ENCODE results near the gene ABCA9. TPM values are rescaled to one million over a fixed set of nuclear protein-coding genes. Genes with fewer than 3 reads are reported as not detected.
A peak's percentile ranks its signal among the peaks of the same experiment; 100 is the strongest.

The ABCA9 gene
- total and polyA plus RNA-seq, 9 of the 15 experiments (the other 6 are each of a cell fraction or from before 2014, with no cell fraction given): 0.04 TPM; not detected in 8

DNA sequence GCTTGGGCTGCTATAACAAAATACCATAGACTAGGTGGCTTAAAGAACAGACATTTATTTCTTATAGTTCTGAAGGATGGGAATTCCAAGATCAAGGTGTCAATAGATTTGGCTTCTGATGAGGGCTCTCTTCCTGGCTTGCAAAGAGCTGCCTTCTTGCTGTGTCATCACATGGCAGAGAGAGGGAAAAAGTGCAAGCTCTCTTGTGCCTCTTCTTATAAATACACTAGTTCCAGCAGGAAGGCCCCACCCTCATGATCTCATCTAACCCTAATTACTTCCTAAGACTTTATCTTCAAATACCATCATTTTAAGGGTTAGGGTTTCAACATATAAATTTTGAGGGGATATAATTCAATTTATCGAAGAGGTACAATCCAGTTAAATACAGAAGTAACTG is 30.6 kb downstream of the ABCA9 start (continued):
- TF ChIP-seq ZNF282 (CRISPR knock-in tag; IDR thresholded peaks at IDR 0.05): no peak
- no peak for TF ChIP-seq SAP30 (IDR thresholded peaks at IDR 0.05; ENCODE audit: borderline replicate concordance, insufficient read depth, low read depth, low read length, poor library complexity, severe bottlenecking)
- TF ChIP-seq, protein P1, sequence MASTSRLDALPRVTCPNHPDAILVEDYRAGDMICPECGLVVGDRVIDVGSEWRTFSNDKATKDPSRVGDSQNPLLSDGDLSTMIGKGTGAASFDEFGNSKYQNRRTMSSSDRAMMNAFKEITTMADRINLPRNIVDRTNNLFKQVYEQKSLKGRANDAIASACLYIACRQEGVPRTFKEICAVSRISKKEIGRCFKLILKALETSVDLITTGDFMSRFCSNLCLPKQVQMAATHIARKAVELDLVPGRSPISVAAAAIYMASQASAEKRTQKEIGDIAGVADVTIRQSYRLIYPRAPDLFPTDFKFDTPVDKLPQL (IDR thresholded peaks at IDR 0.05; ENCODE audit: extremely low read depth, insufficient read length): no peak
- no peak for TF ChIP-seq KDM1A (IDR thresholded peaks at IDR 0.05)
- TF ChIP-seq, protein P2, sequence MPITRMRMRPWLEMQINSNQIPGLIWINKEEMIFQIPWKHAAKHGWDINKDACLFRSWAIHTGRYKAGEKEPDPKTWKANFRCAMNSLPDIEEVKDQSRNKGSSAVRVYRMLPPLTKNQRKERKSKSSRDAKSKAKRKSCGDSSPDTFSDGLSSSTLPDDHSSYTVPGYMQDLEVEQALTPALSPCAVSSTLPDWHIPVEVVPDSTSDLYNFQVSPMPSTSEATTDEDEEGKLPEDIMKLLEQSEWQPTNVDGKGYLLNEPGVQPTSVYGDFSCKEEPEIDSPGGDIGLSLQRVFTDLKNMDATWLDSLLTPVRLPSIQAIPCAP (CRISPR knock-in tag; IDR thresholded peaks at IDR 0.05; ENCODE audit: borderline replicate concordance): no peak
- TF ChIP-seq, protein P3, sequence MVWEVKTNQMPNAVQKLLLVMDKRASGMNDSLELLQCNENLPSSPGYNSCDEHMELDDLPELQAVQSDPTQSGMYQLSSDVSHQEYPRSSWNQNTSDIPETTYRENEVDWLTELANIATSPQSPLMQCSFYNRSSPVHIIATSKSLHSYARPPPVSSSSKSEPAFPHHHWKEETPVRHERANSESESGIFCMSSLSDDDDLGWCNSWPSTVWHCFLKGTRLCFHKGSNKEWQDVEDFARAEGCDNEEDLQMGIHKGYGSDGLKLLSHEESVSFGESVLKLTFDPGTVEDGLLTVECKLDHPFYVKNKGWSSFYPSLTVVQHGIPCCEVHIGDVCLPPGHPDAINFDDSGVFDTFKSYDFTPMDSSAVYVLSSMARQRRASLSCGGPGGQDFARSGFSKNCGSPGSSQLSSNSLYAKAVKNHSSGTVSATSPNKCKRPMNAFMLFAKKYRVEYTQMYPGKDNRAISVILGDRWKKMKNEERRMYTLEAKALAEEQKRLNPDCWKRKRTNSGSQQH (CRISPR knock-in tag; IDR thresholded peaks at IDR 0.05): no peak
- no peak for TF ChIP-seq BHLHE40 (IDR thresholded peaks at IDR 0.05; ENCODE audit: low read length)
- TF ChIP-seq, protein P4, sequence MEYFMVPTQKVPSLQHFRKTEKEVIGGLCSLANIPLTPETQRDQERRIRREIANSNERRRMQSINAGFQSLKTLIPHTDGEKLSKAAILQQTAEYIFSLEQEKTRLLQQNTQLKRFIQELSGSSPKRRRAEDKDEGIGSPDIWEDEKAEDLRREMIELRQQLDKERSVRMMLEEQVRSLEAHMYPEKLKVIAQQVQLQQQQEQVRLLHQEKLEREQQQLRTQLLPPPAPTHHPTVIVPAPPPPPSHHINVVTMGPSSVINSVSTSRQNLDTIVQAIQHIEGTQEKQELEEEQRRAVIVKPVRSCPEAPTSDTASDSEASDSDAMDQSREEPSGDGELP (CRISPR knock-in tag; IDR thresholded peaks at IDR 0.05; ENCODE audit: borderline replicate concordance): no peak
- peak; percentile 79 for TF ChIP-seq NFE2 (IDR thresholded peaks at IDR 0.05; ENCODE audit: low read depth)
- TF ChIP-seq, protein P5, sequence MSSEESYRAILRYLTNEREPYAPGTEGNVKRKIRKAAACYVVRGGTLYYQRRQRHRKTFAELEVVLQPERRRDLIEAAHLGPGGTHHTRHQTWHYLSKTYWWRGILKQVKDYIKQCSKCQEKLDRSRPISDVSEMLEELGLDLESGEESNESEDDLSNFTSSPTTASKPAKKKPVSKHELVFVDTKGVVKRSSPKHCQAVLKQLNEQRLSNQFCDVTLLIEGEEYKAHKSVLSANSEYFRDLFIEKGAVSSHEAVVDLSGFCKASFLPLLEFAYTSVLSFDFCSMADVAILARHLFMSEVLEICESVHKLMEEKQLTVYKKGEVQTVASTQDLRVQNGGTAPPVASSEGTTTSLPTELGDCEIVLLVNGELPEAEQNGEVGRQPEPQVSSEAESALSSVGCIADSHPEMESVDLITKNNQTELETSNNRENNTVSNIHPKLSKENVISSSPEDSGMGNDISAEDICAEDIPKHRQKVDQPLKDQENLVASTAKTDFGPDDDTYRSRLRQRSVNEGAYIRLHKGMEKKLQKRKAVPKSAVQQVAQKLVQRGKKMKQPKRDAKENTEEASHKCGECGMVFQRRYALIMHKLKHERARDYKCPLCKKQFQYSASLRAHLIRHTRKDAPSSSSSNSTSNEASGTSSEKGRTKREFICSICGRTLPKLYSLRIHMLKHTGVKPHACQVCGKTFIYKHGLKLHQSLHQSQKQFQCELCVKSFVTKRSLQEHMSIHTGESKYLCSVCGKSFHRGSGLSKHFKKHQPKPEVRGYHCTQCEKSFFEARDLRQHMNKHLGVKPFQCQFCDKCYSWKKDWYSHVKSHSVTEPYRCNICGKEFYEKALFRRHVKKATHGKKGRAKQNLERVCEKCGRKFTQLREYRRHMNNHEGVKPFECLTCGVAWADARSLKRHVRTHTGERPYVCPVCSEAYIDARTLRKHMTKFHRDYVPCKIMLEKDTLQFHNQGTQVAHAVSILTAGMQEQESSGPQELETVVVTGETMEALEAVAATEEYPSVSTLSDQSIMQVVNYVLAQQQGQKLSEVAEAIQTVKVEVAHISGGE (CRISPR knock-in tag; IDR thresholded peaks at IDR 0.05): no peak
- TF ChIP-seq CREB1 (IDR thresholded peaks at IDR 0.05): no peak
- TF ChIP-seq CREB1 (CRISPR knock-in tag; IDR thresholded peaks at IDR 0.05): no peak
- TF ChIP-seq ZNF695 (CRISPR knock-in tag; IDR thresholded peaks at IDR 0.05): no peak
- TF ChIP-seq, protein P6, sequence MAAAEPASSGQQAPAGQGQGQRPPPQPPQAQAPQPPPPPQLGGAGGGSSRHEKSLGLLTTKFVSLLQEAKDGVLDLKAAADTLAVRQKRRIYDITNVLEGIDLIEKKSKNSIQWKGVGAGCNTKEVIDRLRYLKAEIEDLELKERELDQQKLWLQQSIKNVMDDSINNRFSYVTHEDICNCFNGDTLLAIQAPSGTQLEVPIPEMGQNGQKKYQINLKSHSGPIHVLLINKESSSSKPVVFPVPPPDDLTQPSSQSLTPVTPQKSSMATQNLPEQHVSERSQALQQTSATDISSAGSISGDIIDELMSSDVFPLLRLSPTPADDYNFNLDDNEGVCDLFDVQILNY (CRISPR knock-in tag; IDR thresholded peaks at IDR 0.05): no peak
- TF ChIP-seq MAFK (IDR thresholded peaks at IDR 0.05; ENCODE audit: low read length): peak; percentile 47
- peak; percentile 68 for TF ChIP-seq L3MBTL2 (IDR thresholded peaks at IDR 0.05)
- no peak for TF ChIP-seq ZC3H4 (CRISPR knock-in tag; IDR thresholded peaks at IDR 0.05; ENCODE audit: borderline replicate concordance)
- no peak for TF ChIP-seq RBM39 (optimal IDR thresholded peaks at IDR 0.05; ENCODE audit: low read depth, low read length)
